Small intestine (tissue), 7 donors: ENCODE data around the gene CRLF3. TPM values are rescaled to one million over a fixed set of nuclear protein-coding genes. Genes with fewer than 3 reads are reported as not detected.
"Not testable (repeated sequence)": the region's sequence is repeated elsewhere in the genome, so short reads cannot be mapped to it uniquely, and the experiment has no call there.

Experiments
- DNase-seq, 2 donors: peaks; one replicate each; pipeline versions ENCODE4 v3.0.0 to v3.0.0-alpha.2; 2013
- FAIRE-seq: peaks from 2 replicates; lab custom pipeline; 2012; peaks lifted over from hg19 to GRCh38; lab: Jason Lieb, UNC
- H3K27ac ChIP-seq, 3 donors: one replicate each; pipeline ENCODE4 v1.5.1; 2013; ENCODE audit warnings: low read length in 2 of 3, mild to moderate bottlenecking in 2 of 3, control low read depth in 1 of 3, inconsistent platforms in 1 of 3, low read depth in 1 of 3, moderate library complexity in 1 of 3
- H3K27me3 ChIP-seq, 3 donors: one replicate each; pipeline ENCODE4 v1.6.1; 2013; ENCODE audit warnings: low read length in 3 of 3, inconsistent platforms in 1 of 3; ENCODE audit not compliant: control insufficient read depth in 3 of 3, insufficient read depth in 3 of 3
- H3K36me3 ChIP-seq, 3 donors: one replicate each; pipeline ENCODE4 v1.6.1; 2013; ENCODE audit warnings: low read length in 3 of 3, inconsistent platforms in 1 of 3, low read depth in 1 of 3, mild to moderate bottlenecking in 1 of 3, moderate library complexity in 1 of 3; ENCODE audit not compliant: control insufficient read depth in 3 of 3, insufficient read depth in 2 of 3
- H3K4me1 ChIP-seq, 3 donors: one replicate each; pipeline ENCODE4 v1.6.1; 2013; ENCODE audit warnings: low read length in 2 of 3, inconsistent platforms in 1 of 3, low read depth in 1 of 3, mild to moderate bottlenecking in 1 of 3, moderate library complexity in 1 of 3; ENCODE audit not compliant: control insufficient read depth in 3 of 3, insufficient read depth in 2 of 3
- H3K4me3 ChIP-seq, 3 donors: one replicate each; pipeline ENCODE4 v1.5.1; 2013; ENCODE audit warnings: low read length in 3 of 3, control low read depth in 1 of 3, inconsistent platforms in 1 of 3, low read depth in 1 of 3, mild to moderate bottlenecking in 1 of 3, moderate library complexity in 1 of 3
- H3K9me3 ChIP-seq, 2 donors: one replicate each; pipeline ENCODE4 v1.6.1; 2013; ENCODE audit warnings: low read depth in 1 of 2, low read length in 1 of 2; ENCODE audit not compliant: control insufficient read depth in 2 of 2, insufficient read depth in 1 of 2
- WGBS, 3 donors: extraction: QIAGEN DNeasy Blood & Tissue Kit; methylation state at CpG; one replicate each; pipeline ENCODE4 v1.1.7; 2013; 5-methylcytosine and 5-hydroxymethylcytosine counted together
- polyA plus RNA-seq, 4 donors: library from polyadenylated mRNA; stranded (reverse) in 3 of 4; unstranded in 1 of 4; fragments of 200-250 nt in 3 of 4; fragments of 120-200 nt in 1 of 4; gene quantifications; one replicate each; pipeline versions ENCODE4 v1.2.1 to v1.2.3, GENCODE V29; 2013
- donor health status: healthy with polysubstance abuse.
- donor health status: control.
- donor health status: control.
- donor health status: Bipolar disorder and iron deficiency.
- donor health status: healthy.

CRLF3 gene
- polyA plus RNA-seq, 4 donors = 5.6 to 10.0 (median 5.9) TPM

- 89 to 96% (median 92%) methylated on average over 11 of the region's 11 CpGs for WGBS, 3 donors
Observed at GRCh38 chr17:30750982-30751381, 73.5 kb downstream of the CRLF3 start.

DNA sequence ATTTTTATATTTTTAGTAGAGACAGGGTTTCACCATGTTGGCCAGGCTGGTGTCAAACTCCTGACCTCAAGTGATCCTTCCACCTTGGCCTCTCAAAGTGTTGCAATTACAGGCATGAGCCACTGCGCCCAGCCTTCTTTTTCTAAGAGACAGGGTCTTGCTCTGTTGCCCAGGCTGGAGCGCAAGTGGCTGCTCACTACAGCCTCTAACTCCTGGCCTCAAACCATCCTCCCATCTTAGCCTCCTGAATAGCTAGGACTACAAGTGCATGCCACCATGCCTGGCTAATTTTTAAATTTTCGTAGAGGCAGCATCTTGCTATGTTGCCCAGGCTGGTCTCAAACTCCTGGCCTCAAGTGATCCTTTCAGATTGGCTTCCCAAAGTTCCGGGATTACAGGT, 76.9 kb downstream of the CRLF3 start:
- 96% methylated on average over 4 of the region's 4 CpGs for WGBS, 3 donors
- not testable (repeated sequence) for H3K27ac ChIP-seq, H3K4me1 ChIP-seq, DNase-seq, H3K9me3 ChIP-seq, H3K4me3 ChIP-seq, H3K27me3 ChIP-seq, FAIRE-seq
- peaks cover 0 to 43% (median 0%) of the 10 kb centered on the region in 3 donors for H3K36me3 ChIP-seq

More at GRCh38 chr17:30750982-30751381, 73.5 kb downstream of the CRLF3 start:
- FAIRE-seq, H3K9me3 ChIP-seq, H3K27ac ChIP-seq, H3K4me1 ChIP-seq, DNase-seq, H3K27me3 ChIP-seq, H3K4me3 ChIP-seq: not testable (repeated sequence)
- peaks cover 0 to 50% (median 0%) of the 10 kb centered on the region in 3 donors for H3K36me3 ChIP-seq

DNA sequence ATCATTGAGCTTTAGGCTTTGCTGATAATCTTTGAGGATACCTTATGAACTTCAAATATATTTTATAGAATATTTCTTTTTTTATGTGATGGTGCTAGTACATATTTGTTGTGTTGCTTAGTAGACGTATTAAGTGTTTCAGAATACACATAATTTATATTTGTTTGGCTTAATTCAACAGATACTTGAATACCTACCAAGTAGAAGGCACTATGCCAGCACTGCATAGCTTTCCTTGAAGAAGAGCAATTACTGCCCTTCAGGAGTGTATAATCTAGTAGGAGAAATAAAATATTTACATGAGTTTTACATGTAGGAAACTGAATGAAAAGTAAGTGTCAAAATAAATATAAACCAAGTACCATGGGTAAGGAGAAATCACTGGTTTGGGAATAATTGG, 81.8 kb downstream of the CRLF3 start:
- H3K9me3 ChIP-seq, H3K27me3 ChIP-seq, H3K27ac ChIP-seq, DNase-seq, FAIRE-seq, H3K4me3 ChIP-seq, H3K4me1 ChIP-seq: not testable (repeated sequence)
- 53 to 82% (median 54%) methylated on average over 1 of the region's 1 CpG for WGBS, 3 donors
- peaks cover 0 to 14% (median 0%) of the 10 kb centered on the region in 3 donors for H3K36me3 ChIP-seq

DNA sequence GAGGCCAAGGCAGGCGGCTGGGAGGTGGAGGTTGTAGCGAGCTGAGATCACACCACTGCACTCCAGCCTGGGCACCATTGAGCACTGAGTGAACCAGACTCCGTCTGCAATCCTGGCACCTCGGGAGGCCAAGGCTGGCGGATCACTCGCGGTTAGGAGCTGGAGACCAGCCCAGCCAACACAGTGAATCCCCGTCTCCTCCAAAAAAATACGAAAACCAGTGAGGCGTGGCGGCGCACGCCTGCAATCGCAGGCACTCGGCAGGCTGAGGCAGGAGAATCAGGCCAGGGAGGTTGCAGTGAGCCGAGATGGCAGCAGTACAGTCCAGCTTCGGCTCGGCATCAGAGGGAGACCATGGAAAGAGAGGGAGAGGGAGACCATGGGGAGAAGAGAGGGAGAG, 88.1 kb downstream of the CRLF3 start:
- not testable (repeated sequence) for FAIRE-seq, H3K9me3 ChIP-seq, H3K4me3 ChIP-seq, H3K27me3 ChIP-seq, DNase-seq, H3K4me1 ChIP-seq, H3K27ac ChIP-seq
- WGBS, 3 donors = 95 to 97% (median 96%) methylated on average over 16 to 18 of the region's 18 CpGs
- peaks cover 0 to 23% (median 0%) of the 10 kb centered on the region in 3 donors for H3K36me3 ChIP-seq

DNA sequence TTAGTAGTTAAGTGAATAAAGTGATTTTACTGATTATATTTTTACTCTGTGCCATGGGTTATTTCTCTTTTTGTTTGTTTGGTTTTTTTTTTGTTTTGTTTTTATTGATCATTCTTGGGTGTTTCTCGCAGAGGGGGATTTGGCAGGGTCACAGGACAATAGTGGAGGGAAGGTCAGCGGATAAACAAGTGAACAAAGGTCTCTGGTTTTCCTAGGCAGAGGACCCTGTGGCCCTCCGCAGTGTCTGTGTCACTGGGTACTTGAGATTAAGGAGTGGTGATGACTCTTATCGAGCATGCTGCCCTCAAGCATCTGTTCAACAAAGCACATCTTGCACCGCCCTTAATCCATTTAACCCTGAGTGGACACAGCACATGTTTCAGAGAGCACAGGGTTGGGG, 88.8 kb downstream of the CRLF3 start:
- not testable (repeated sequence) for H3K27ac ChIP-seq, H3K27me3 ChIP-seq, DNase-seq, H3K9me3 ChIP-seq, H3K4me1 ChIP-seq, FAIRE-seq, H3K4me3 ChIP-seq
- H3K36me3 ChIP-seq = peaks cover 0 to 23% (median 0%) of the 10 kb centered on the region in 3 donors
- WGBS, 3 donors = 78 to 99% (median 93%) methylated on average over 5 of the region's 5 CpGs

DNA sequence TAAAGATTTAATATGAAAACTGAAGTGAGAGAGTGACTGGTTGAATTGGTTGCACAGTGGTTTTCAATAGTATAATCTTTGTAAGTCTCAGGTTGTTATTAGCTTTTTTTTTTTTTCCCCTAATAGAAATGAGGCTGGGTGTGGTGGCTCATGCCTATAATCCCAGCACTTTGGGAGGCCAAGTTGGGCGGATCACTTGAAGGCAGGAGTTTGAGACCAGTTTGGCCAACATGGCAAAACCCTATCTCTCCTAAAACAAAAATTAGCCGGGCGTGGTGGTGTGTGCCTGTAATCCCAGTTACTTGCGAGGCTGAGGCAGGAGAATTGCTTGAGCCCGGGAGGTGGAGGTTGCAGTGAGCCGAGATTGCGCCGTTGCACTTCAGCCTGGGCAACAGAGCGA, 89.3 kb downstream of the CRLF3 start:
- not testable (repeated sequence) for FAIRE-seq, H3K27me3 ChIP-seq, DNase-seq, H3K9me3 ChIP-seq, H3K27ac ChIP-seq, H3K4me3 ChIP-seq, H3K4me1 ChIP-seq
- WGBS, 3 donors = 94 to 96% (median 96%) methylated on average over 9 of the region's 9 CpGs
- H3K36me3 ChIP-seq = peaks cover 0 to 21% (median 0%) of the 10 kb centered on the region in 3 donors

DNA sequence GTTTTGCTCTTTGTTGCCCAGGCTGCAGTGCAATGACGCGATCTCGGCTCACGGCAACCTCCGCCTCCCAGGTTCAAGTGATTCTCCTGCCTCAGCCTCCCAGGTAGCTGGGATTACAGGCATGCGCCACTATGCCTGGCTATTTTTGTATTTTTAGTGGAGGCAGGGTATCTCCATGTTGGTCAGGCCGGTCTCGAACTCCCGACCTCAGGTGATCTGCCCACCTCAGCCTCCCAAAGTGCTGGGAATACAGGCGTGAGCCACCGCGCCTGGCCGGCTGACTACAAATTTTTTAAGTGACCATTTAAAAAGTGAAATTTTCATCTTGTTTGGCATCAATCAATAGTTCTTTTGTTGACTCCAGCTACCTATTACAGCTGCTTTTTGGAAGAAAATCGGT, 90.3 kb downstream of the CRLF3 start:
- not testable (repeated sequence) for DNase-seq, H3K4me1 ChIP-seq, H3K27me3 ChIP-seq, H3K4me3 ChIP-seq, H3K9me3 ChIP-seq, H3K27ac ChIP-seq, FAIRE-seq
- H3K36me3 ChIP-seq = peaks cover 0 to 21% (median 0%) of the 10 kb centered on the region in 3 donors
- WGBS, 3 donors = 91 to 96% (median 93%) methylated on average over 14 of the region's 14 CpGs
